ENCODE results near the gene SZT2. TPM values are rescaled to one million over a fixed set of nuclear protein-coding genes. Genes with fewer than 3 reads are reported as not detected.
A peak's percentile ranks its signal among the peaks of the same experiment; 100 is the strongest.

Gene SZT2
- total RNA-seq, 1 donor from 2014 or later: 13.8 TPM

GRCh38 chr1:43421976-43422750 lies 32.5 kb downstream of the SZT2 start:
- DNase-seq (ENCODE audit: low read depth): peak; percentile 20

GRCh38 chr1:43422995-43423671 lies 33.4 kb downstream of the SZT2 start:
- no peak for DNase-seq (ENCODE audit: low read depth)

- DNase-seq (ENCODE audit: low read depth): no peak
Observed at GRCh38 chr1:43423672-43424550, 34.2 kb downstream of the SZT2 start.

- no peak for DNase-seq (ENCODE audit: low read depth)
Observed at GRCh38 chr1:43425045-43425444, 35.3 kb downstream of the SZT2 start.

- DNase-seq (ENCODE audit: low read depth): no peak
Observed at GRCh38 chr1:43426221-43426620, 36.5 kb downstream of the SZT2 start.

- no peak for DNase-seq (ENCODE audit: low read depth)
Observed at GRCh38 chr1:43427524-43427923, 37.8 kb downstream of the SZT2 start.

GRCh38 chr1:43427941-43428340 lies 38.2 kb downstream of the SZT2 start:
- DNase-seq (ENCODE audit: low read depth): no peak

GRCh38 chr1:43430831-43431230 lies 41.1 kb downstream of the SZT2 start:
- DNase-seq (ENCODE audit: low read depth): no peak

GRCh38 chr1:43431676-43432075 lies 42.0 kb downstream of the SZT2 start:
- DNase-seq (ENCODE audit: low read depth): no peak

GRCh38 chr1:43432171-43432860 lies 42.6 kb downstream of the SZT2 start:
- no peak for DNase-seq (ENCODE audit: low read depth)

- DNase-seq (ENCODE audit: low read depth): no peak
Observed at GRCh38 chr1:43432907-43433306, 43.2 kb downstream of the SZT2 start.

- no peak for DNase-seq (ENCODE audit: low read depth)
Observed at GRCh38 chr1:43434256-43434655, 44.6 kb downstream of the SZT2 start.

- peak; percentile 32 for DNase-seq (ENCODE audit: low read depth)
Observed at GRCh38 chr1:43435146-43436145, 45.7 kb downstream of the SZT2 start.

- DNase-seq (ENCODE audit: low read depth): no peak
Observed at GRCh38 chr1:43436371-43436770, 46.7 kb downstream of the SZT2 start.

- no peak for DNase-seq (ENCODE audit: low read depth)
Observed at GRCh38 chr1:43437031-43437973, 47.6 kb downstream of the SZT2 start.

GRCh38 chr1:43438006-43438405 lies 48.3 kb downstream of the SZT2 start:
- no peak for DNase-seq (ENCODE audit: low read depth)

GRCh38 chr1:43438576-43438952 lies 48.9 kb downstream of the SZT2 start:
- DNase-seq (ENCODE audit: low read depth): no peak

- no peak for DNase-seq (ENCODE audit: low read depth)
Observed at GRCh38 chr1:43438953-43439581, 49.4 kb downstream of the SZT2 start.
